NCI-H69 (cell line): ENCODE results near the gene RHOBTB1.
A peak's percentile ranks its signal among the peaks of the same experiment; 100 is the strongest.

ENCODE experiments used
- DNase-seq: peaks from one replicate; lab custom pipeline; 2025; lab: John Stamatoyannopoulos, UW

Gene RHOBTB1

DNA sequence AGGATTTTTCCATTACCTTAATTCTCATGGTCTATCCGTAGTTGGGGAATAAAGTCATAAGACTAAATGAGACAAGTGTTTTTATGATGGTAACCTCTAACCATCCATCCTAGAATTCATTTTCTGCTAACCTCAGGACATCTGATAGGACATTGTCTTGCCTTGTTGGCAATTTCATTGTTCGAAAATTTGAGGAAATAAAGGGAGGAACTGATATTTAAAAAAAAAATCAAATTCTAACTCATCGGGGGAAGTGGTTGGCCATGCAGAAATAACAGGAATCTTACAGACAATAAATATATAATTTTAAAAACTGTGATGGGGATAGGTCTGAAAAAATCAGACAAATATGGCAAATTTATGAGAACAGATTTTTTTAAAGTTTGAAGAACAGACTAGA is 21.7 kb upstream of the RHOBTB1 start:
- no peak for DNase-seq

DNA sequence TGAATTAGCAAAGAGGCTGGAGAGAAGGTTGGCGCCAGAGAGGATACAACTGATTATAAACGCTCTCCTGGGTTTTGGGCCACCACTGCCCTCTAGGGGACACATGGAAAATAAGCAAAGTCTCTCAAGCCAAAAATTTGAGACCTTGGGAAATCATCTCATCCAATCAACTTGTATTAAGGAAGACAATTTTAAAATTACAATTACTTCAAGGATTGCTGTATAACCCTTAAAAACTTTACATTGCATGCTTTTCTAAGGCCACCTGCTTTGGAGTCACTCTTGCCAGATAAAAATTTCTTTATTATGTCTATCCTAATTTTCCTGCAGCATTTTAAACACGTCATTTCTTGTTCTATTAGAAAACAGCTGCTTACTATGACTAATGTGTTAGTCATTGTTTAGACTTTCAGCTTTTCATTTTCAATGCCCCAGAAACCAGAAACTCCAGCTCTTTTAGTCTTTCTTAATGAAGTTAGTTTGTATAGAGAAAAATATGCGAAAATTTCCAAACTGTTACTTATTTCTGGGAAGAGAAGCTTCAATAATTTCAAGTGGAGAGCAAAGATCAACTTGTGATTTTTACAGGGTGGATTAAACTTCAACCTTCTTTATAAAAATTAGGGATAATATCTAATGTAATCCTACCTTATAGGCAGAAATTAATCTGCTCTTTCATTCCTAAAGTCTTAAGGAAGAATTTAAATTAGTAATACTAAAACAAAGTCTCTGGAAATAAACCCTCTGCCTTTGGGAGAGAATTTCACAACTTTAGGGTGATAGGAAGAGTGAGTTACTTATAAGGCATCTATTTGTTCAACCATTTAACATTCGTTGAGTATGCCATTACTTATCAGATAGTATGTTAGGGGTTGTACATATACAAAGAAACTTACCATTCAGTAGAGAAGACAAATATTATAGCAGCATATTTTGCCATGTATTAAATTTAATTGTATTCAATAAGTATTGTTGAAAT is 20.6 kb upstream of the RHOBTB1 start:
- DNase-seq: peak; percentile 75

DNA sequence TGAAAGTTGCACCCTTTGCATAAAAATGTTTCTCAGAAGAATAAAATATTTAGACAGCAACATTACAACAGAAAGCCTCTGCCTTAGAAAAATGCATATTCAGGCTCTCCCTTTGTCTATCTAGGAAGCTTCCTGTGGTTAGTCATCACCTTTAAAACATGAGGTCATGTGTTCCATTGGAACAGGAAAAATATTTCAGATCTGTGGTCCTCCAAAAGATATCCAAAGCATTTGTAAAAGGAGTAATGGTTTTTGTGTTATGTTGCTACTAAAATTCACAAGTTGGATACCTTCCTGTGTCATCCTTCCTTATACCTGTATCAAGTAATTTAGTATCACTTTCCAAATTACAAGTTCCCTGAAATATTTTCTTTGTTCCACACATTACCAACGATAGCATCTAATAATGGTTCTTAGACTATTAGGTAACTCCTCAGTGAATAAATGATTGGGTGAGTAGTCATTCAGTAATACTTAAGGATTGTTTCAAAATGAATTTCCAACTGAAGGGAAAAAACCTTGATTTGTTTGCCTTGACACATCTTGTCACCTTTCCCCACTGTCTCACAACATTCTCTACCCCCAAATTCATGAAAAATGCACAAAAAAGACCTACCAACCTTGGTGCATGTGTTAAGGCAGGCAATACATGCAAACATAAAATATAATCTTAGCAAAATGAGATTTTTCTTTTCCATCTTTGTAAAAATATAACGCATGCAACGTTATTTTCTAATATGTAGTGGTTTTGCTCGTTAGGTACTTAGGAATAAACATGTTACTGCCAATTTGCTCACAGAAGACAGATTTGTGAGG is 19.7 kb upstream of the RHOBTB1 start:
- DNase-seq: peak; percentile 17

DNA sequence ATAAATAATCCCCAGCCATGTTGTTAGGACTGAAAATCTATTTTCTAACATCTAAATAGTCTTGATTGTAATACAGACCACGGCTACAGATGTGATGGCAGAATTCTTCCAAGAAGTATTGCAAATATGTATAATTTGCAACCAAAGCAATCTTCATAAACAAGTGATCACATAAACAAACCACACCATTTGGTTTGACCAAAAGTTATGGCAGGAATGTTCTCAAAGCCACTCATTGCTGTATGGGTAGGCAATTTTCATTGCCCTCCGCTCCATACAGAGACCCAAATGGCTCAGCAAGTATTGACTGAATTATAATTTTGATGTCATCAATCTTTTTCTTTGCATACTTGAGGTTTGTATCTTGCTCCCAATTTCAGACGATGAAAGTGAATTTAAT is 19.0 kb upstream of the RHOBTB1 start:
- DNase-seq: no peak

DNA sequence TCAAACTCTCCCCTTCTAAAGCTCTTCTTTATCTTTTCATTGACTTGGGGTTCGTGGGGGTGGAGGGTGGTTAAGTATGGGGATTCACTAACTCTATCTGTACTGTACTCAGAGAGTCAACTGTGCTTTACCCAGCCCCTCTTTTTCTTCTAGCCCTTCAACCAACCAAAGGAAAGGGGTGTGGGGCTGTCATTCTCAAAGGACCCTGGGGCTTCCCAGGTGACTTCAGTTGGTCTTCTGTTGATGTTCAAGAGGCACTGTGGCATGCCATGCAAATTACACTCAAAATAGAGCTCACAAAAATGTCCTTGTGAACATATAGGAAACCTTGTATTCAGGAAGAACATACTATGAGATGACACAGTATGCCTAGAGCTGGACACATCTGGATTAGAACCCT is 16.9 kb upstream of the RHOBTB1 start:
- no peak for DNase-seq

DNA sequence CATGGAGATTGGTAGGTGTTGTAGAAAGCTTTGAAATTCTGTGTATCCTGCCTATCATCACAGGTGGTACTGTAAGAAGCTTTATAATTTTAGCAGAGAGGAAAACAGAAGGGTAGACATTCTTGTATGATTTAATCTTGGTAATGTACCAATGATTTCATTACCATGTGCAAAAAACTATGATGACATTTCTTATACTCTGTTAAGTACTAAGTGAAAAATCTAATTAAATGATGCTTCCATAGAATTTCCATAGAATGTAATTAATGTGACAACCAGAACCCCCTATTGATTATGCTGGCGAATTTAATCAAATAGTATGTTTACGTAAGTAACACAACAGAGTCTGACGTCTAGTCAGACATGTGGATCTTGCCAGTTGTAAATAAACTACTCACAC is 16.0 kb upstream of the RHOBTB1 start:
- no peak for DNase-seq

DNA sequence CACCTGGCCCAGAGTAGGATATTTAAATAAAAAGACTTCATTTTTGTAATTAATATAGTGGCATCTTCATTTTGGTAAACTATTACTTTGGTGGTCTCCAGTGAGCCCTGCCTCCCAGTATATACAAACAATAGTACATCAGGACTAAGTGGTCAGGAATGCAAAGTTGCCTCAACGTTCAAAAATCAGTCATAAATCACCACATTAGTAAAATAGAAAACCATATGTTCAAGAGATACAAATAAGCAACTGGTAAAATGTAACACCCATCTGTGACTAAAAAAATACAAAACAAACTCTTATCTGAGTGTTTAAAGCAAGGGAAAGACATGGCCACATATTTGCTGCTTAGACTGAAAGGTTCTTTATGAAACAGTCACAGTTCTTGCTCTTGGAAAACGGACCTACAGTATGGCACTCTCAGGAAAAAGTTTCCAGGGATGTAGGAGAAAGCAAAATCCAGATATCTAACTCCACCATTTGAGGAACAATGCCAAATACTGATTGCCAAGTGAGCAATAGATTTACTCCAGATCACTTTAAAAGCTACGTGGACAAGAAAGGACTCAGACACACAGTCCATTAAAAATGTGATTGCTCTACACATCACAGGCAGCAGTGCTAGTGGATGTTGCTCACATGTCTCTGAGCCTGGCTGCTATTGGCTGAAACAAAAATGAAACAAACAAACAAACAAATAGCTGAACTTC is 15.1 kb upstream of the RHOBTB1 start:
- DNase-seq: no peak

DNA sequence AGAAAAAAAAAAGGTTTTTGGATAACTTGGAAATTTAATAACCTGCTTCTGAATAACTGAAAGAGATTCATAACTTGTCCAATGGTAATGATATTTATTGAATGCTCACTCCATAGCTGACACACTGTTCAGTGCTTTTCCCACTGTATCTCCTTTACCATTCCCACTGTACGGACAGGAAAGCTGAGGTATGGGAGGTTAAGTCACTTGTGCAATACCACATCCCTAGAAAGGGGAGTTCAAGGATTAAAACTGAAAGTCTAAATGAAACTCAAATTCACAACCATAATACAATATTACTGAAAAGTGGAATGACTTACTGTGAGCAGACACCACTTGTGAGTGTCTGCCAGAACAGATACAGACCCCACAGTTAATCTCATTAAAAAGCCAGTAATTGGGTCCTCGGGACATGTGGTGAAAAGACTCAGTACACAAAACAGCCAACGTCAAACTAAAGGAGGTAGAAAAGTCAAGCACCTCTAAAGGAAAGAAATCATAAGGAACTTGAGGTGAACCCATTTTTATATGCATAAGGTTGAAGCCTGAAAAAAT is 13.8 kb upstream of the RHOBTB1 start:
- no peak for DNase-seq

DNA sequence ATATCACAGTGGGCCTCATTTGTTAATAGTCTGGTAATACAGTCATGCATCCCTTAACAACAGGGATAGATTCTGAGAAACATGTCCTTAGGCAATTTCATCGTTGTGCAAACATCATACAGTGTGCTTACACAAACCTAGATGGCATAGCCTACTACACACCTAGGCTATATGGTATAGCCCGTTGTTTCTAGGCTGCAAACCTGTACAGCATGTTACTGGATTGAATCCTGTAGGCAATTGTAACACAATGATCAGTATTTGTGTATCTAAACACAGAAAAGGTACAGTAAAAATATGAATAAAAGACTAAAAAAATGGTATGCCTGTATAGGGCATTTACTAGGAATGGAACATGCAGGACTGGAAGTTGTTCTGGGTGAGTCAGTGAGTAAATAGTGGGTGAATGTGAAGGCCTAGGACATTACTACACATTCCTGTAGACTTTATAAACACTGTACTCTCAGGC is 12.0 kb upstream of the RHOBTB1 start:
- DNase-seq: peak; percentile 79

DNA sequence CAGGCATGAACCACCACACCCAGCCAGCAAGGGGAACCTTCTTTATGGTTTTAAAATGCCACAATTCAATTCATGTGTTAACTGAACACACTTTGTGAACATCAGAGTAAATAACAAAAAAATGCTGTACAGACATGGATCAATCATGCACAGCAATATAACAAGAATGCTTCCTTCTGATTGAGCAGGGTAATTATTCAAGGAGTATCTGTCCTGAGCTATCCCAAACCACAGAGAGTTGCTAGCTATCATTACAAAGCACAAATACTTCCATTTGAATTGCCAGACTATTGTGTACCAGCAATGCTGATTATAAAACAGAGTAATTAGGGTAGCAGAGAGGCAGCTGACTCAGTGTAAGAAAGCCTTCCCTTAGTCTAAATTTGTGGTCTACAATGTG is 11.3 kb upstream of the RHOBTB1 start:
- peak; percentile 19 for DNase-seq

DNA sequence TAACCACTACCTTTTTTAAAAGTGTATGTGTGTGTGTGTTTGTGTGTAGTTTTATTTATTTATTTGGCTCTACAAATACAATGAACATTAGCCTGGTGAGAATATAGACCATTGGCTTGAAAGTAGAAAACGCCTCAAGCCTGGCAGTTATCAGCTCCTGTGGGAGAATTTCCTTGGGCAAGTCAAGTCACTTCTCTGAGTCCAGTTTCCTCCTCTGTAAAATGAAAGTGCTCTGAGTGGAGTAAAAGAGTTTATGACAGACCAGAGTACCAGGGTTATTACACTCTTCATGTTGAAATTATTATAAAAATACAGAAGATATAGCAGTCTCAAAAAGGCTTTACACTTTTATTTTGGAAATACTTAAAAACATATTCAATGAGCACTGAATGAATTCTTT is 10.1 kb upstream of the RHOBTB1 start:
- no peak for DNase-seq

DNA sequence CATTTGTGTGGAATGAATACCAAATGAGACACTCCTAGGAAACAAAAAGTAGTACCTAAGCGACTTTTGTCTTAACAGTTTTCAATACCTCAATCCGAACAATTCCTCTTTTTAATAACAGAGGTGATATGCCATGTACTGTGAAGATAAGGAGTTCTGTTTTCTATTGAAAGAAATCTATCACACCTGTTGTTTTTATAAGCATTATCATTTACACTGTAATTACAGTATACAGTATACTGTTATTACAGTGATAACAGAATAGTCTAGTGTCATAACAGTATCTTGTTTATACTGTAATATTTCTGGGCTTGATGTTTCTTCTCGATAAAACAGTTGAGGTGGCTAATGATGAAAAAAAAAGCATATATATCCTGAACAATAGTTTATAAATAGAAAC is 9.4 kb upstream of the RHOBTB1 start:
- no peak for DNase-seq

DNA sequence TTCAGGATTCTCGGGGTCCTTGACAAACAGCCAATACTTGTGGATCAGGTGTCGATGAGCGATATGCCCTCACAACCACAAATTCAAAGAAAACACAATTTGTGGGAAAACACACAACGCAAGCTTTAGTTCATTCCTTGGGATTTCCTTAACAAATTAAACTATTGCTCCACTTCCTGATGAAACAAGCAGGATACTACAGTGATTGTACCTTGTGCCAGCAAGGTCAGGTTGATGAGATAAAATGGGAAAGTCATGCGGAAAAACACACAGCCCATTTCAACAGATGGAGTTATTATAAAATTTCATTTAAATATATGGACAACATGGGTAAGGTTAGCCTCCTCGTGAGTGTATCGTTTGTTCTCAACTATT is 8.8 kb upstream of the RHOBTB1 start:
- no peak for DNase-seq

DNA sequence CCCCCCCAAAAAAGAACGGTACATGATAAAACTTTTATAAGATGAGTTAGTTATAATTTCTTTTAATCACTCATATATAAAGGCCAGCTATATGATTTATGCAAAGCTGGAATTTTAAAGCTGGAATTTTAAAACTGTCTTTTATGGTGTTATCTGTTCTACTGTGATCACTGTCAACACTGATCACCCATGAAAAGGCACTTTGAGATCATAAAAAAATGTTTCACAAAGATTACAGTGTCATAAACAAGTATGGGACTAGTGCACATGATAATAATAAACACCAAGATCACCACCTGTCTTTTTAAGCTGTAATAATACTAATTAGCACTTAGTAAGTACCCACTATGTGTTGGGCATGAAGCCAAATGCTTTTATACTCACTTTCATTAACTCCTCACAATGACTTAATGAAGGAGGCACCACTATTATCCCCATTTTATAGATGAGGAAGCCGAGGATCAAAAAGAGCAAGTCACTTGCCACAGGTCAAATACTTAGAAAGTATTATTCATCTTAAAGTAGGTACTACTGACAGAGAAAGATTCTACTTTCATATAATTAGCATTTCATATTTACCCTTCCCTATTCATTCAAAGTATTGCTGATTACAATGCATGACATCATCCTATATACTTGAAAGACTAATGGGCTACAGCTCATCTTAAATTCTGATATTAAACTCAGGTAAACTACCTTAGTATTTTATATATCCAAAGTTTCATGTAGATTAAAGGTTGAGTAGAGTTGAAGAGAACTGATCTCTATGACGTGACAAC is 8.3 kb upstream of the RHOBTB1 start:
- DNase-seq: peak; percentile 59

DNA sequence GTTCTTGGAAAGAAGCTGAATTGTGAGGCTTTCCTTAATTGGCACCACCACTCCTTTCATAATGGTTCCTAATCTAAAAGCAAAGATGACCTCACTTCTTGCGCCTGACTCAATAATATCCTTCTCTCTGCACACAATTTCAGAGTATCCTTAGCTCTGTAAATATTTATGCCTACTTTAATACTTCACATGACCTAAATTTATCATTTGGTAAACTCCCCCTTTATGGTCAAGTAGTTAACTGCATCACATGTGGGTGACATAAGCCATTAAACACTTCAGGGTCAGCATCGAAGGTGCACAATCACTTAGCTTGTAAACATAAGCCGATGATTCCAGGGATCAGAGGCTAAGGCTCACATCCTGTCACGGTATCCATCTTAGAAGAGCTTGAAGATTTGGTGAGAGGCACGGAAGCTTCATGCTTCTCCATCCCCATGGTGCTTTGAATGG is 7.3 kb upstream of the RHOBTB1 start:
- DNase-seq: peak; percentile 81

DNA sequence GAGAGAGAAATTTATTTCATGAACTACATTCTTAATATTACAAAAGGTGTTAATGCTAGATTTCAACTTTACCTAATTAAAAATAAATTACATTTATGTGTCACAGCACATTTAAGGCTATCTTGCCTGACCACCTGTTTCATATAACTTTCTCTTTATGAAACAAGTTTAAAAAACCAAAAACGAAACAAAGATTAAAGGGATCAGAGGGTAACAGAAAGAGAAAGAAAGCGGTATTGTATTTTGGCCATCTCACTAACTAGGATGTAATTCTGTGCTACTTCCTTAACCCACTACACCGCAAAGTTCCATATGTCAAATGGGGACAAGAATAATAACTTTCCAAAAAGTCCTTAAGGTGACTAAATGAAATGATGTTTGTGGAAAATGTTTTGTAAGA is 6.3 kb upstream of the RHOBTB1 start:
- DNase-seq: no peak

DNA sequence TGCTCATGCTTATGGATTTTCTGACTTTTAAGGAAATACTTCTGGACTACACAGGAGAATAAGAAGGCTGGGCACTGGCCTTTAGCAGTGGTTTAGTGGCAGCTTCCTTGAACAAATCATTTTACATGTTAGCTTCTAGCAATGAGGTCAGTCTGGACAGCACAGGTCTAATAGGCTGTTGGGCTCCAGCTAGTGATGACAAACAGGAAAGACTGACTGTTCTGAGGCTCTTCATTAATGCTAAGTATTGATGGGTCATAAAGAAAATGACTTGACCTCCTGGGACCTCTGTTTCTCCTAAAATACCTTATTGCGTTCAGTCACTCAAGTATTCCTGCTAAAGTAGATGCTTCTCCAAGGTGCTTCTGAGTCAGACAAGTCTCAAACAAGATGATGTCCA is 4.9 kb upstream of the RHOBTB1 start:
- no peak for DNase-seq

DNA sequence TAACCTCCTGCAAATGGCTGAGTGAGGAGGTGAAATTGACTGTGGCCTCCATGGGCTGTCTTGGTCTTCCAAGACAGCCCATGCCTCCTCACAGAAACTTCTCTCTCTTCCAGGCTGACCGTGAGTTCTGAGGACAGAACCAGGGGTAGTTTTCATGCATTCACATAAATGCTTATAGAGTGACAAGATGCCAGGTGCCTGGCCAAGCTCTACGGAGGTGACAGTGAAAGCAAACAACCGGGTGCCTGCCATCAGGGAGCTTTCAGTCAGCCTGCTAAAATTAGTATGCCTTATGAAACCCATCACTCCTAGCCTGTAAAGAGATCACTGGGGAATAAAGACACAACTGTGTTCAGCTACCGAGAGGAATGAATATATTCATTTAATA is 919 bp upstream of the RHOBTB1 start:
- no peak for DNase-seq

DNA sequence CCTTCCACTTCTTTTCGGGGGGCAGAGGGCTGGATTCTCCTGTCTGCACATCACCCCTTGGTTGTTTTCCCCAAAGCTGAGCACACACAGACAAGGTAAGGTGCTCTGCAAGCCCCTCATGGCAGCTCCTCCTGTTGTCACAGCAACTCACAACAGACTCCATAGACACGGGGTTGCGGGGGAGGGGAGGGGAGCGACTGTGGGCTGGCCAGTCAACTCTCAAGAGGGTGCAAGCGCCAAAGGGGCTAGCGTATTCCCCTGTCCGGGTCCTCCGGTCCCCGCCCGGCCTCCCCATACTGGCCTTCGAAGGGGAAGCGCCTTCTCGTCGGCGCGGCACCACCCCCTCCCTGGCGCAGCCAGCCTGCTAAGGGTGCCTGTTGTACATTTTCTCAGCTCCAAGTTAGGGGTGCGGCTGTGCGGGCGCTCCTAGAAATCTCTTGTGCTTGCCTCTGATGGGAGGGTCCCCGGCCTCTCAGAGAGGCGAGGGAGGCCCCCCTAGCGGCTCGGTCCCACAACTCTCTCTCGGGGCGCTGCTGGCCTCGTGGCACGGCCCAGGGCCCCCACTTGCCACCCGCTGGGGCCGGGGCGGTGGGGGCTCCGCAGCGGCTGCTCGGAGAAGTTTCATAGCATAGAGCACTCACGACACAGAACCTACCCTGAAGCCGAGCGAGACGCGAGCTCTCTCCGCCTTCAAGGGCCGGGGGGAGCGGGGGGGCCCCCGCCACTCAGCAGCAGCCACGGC is 498 bp downstream of the RHOBTB1 start:
- peak; percentile 80 for DNase-seq

DNA sequence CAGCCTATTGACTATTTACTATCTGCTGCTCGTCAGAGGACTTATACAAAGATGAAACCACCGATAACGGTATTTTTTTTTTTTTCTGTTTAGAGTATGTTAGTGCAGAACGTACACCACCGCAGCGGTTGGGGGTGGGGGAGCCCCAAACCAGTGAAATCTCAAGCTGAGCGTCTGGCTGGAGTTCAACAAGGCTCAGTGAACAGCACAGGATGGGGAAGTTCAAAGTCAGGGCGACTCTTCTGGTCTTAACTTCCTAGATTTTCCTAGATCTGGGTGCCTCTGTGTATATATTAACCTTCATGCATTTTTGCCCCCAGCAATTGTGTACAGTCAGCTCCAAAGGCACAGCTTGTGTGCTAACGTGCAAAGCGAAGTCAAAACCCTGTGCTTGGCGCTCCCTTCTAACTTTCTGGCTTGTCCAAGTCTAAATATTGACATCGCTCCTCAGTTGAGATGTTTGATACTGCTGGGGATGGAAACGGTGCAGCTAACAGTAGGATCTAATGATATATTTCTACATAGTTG is 1.1 kb downstream of the RHOBTB1 start:
- DNase-seq: peak; percentile 60
